ENCODE measurements around the gene P2RY8. TPM values are rescaled to one million over a fixed set of nuclear protein-coding genes. Genes with fewer than 3 reads are reported as not detected.

The P2RY8 gene
- total RNA-seq, 3 donors from 2014 or later (not counting 1 experiment from before 2014, with no cell fraction given), result 73.7 to 114 (median 107) TPM

- Histone ChIP-seq H3K27ac (ENCODE audit: low read length) (no peak overlapping the region), H3K9me3 (ENCODE audit: control insufficient read depth, insufficient read depth, low read length) (peaks cover 14% of the 10 kb centered on the region), H3K36me3 (ENCODE audit: control insufficient read depth, insufficient read depth, low read length) (peaks cover 22% of the 10 kb centered on the region), H3K4me1 (ENCODE audit: control insufficient read depth, insufficient read depth, low read length) (no peaks in the 10 kb centered on the region), H3K4me3 (ENCODE audit: low read length) (no peak overlapping the region), H3K27me3 (ENCODE audit: control insufficient read depth, insufficient read depth, low read length) (no peaks in the 10 kb centered on the region)
- ATAC-seq (peak in 1 of 3 donors; percentile 38), DNase-seq (no peak)
- 87% methylated on average over 14 of the region's 14 CpGs for WGBS (ENCODE audit: insufficient coverage)
- H3K27me3 Mint-ChIP-seq (ENCODE audit: low read depth in 2 of 2), result no peaks in the 10 kb centered on the region
- H3K27ac Mint-ChIP-seq, result no peak overlapping the region
- intact Hi-C loops (cut with micrococcal nuclease), result no loop called here
- no peak for TF ChIP-seq CTCF (IDR thresholded peaks at IDR 0.05)
- peaks cover 3 to 5% of the 10 kb centered on the region in 2 donors for H3K9me3 Mint-ChIP-seq
- no peak overlapping the region for H3K4me3 Mint-ChIP-seq
- H3K36me3 Mint-ChIP-seq, result peaks cover 8% of the 10 kb centered on the region
- peaks cover 7 to 16% of the 10 kb centered on the region in 2 donors for H3K4me1 Mint-ChIP-seq
Observed at GRCh38 chrX:1416965-1417760, 119.8 kb downstream of the P2RY8 start.

GRCh38 chrX:1416327-1416784 is 120.6 kb downstream of the P2RY8 start:
- Mint-ChIP-seq H3K4me3 (no peak overlapping the region), H3K36me3 (peaks cover 8% of the 10 kb centered on the region)

More at GRCh38 chrX:1416327-1416784, 120.6 kb downstream of the P2RY8 start:
- H3K4me3 ChIP-seq (ENCODE audit: low read length), result no peak overlapping the region
- H3K36me3 ChIP-seq (ENCODE audit: control insufficient read depth, insufficient read depth, low read length), result peaks cover 22% of the 10 kb centered on the region
- no peaks in the 10 kb centered on the region for H3K27me3 Mint-ChIP-seq (ENCODE audit: low read depth in 2 of 2)
- intact Hi-C loops (cut with micrococcal nuclease), result no loop called here
- no peaks in the 10 kb centered on the region for H3K27me3 ChIP-seq (ENCODE audit: control insufficient read depth, insufficient read depth, low read length)
- ATAC-seq, result no peak
- no peak overlapping the region for H3K27ac Mint-ChIP-seq
- peaks cover 7% of the 10 kb centered on the region for H3K9me3 ChIP-seq (ENCODE audit: control insufficient read depth, insufficient read depth, low read length)
- no peak for TF ChIP-seq CTCF (IDR thresholded peaks at IDR 0.05)
- no peaks in the 10 kb centered on the region for H3K4me1 ChIP-seq (ENCODE audit: control insufficient read depth, insufficient read depth, low read length)
- peaks cover 7 to 16% of the 10 kb centered on the region in 2 donors for H3K4me1 Mint-ChIP-seq
- WGBS (ENCODE audit: insufficient coverage), result 83% methylated on average over 15 of the region's 15 CpGs
- DNase-seq, result no peak
- H3K27ac ChIP-seq (ENCODE audit: low read length), result no peak overlapping the region
- H3K9me3 Mint-ChIP-seq, result peaks cover 3 to 5% of the 10 kb centered on the region in 2 donors

Other genes starting within 250 kb of the P2RY8 start
- 10 to 100 TPM in 1 of 3 donors, 1 to 10 TPM in 2; 3.3 to 97.9 (median 4.4) TPM for gene IL3RA, start 200.4 kb downstream of the P2RY8 start, total RNA-seq
- 100 to 1,000 TPM; 157 to 197 (median 178) TPM for gene SLC25A6, start 145.1 kb downstream of the P2RY8 start, total RNA-seq
- 10 to 100 TPM; 58.5 to 80.3 (median 66.1) TPM for gene ASMTL, start 84.3 kb downstream of the P2RY8 start, total RNA-seq
- gene AKAP17A, start 54.4 kb upstream of the P2RY8 start, total RNA-seq, result 100 to 1,000 TPM; 120 to 141 (median 121) TPM
- 1 to 10 TPM in 2 of 3 donors, under 1 TPM in 1; 0.79 to 1.8 (median 1.5) TPM for gene ASMT, start 77.9 kb upstream of the P2RY8 start, total RNA-seq